ENCODE data around the gene ZBTB2. TPM values are rescaled to one million over a fixed set of nuclear protein-coding genes. Genes with fewer than 3 reads are reported as not detected.
"Not testable (repeated sequence)": the region's sequence is repeated elsewhere in the genome, so short reads cannot be mapped to it uniquely, and the experiment has no call there.

The ZBTB2 gene
- total RNA-seq, 1 donor from 2014 or later = 16.6 TPM

DNA sequence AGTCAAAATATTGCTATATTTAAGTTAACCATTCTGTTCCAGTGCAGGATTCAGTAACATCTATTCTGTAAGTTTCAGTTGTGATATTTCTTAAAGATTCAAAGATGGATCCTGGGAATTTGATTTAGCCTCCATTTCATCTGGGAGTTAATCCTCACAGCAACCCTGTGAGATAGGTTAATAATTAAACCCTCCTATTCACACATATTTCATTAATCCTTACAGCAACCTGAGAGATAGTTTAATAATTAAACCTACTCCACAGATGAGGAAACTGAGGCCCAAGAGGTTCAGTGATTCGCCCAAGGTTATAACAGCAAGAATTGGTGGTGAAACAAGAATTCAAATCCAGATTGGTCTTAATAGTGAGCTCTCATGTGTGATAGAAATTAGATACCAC is 10.9 kb upstream of the ZBTB2 start:
- no peak for DNase-seq (ENCODE audit: low spot score)

GRCh38 chr6:151400473-151400872 is 9.1 kb upstream of the ZBTB2 start:
- DNase-seq (ENCODE audit: low spot score) = no peak

DNA sequence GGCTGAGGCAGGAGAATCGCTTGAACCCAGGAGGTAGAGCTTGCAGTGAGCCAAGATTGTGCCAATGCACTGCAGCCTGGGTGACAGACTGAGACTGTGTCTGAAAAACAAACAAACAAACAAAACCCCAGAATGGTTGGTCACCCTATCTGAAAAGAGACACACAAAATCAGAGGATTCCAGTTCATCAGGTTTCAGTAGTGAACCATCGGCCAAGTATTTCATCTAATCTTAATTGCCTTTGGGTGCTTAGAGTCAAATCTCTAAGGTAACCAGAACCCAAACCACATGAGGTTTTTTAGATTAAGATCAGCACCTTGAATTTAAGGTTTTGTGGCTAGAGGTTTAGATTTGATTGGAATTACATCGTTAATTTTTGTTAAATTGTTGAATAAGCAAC is 8.3 kb upstream of the ZBTB2 start:
- no peak for DNase-seq (ENCODE audit: low spot score)

GRCh38 chr6:151393410-151393809 is 2.1 kb upstream of the ZBTB2 start:
- DNase-seq (ENCODE audit: low spot score) = no peak

GRCh38 chr6:151392427-151392826 is 1.1 kb upstream of the ZBTB2 start:
- DNase-seq (ENCODE audit: low spot score) = no peak

DNA sequence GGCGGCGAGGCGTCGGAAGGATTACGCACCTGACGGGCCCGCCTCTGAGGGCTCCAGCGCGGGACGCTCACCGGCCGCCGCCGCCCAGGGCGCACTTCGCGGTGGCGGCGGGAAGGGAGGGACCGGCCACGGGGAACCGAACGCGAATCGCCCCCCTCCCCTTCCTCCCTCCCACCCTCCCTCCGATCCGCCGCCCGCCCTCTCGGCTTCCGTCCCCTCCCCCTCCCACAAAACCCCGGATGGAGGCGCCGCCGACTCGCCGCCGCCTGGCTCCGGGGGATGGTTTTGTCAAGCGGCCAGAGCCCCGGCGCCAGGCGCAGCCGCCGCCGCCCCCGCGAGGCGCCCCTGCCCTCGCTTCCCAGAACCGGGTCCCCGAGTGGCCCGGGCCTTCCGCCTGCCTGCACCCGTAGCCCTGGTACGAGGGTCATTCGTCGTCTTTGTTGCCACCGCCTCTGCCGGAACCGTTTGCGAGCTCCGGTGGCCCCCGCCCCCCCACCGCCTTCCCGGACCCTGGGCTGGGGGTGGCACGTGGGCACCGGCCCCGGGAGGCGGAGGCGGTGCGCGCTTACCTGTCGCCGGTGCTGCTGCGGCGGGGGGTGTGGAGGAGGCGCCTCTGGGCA is 398 bp downstream of the ZBTB2 start:
- DNase-seq (ENCODE audit: low spot score) = peak; percentile 88

DNA sequence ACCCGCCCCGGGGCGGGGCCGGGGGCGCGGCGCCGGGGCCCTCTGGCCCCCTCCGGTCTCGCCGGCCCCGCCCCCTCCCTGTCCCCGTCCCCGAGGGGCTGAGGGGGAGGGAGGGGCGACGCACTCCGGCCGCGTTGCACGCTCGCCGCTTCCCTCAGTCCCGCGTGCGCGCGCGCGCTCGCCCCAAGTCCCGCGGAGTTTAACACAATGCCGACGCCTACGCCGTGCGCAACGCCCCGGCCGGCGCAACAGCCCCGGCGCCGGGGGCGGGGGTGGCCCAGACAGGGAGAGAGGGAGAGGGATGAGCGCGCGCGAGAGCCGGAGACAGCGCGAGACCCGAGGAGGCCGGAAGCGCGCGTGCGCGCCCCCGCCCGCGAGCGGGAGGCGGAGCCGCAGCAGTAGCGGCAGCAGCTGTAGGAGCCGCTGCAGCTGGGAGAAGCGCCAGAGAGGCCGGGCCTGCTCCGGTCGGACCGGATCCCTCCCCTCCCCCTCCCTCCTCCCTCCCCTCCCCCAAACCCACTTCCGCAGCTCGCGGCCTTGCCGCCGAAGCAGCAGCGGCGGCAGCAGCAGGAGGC is 996 bp downstream of the ZBTB2 start:
- peak; percentile 98 for DNase-seq (ENCODE audit: low spot score)

- peak; percentile 80 for DNase-seq (ENCODE audit: low spot score)
Observed at GRCh38 chr6:151389618-151390275, 1.6 kb downstream of the ZBTB2 start.

GRCh38 chr6:151388997-151389617 is 2.3 kb downstream of the ZBTB2 start:
- no peak for DNase-seq (ENCODE audit: low spot score)

GRCh38 chr6:151388236-151388635 is 3.1 kb downstream of the ZBTB2 start:
- DNase-seq (ENCODE audit: low spot score) = no peak

DNA sequence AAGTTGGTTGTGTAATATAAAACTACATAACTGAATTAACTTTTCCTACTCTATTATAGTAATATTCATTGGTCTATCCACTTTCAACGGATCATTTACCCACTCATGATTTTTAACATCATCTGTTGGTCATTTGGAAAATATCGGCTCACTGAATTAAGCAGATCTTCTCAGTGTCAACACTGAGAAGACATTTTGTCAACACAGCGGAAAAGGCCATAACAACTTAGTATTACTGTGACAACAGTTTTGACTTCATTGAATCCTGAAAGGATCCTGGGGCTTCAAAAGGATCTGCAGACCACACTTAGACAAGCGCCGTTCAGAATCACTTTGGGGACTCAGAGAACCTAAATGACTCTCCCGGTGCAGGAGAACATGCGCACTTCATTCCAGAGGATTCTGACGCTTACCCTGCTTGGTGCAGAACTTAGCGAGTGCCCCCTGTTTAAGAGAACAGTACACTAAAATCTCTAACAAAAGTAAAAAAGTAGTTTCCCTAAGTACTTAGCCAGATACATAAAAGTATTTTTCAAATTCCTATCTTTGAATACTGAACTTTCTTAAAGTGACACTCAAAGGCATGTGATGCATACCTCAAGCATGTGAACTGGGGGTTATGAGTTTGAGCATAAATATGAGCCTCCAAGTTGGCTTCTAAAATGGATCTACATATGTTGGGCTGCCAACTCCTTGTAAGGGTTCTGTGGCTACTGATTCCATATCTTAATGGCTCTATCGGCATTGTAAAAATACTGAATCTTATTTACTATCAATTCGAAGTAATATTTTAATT is 4.0 kb downstream of the ZBTB2 start:
- no peak for DNase-seq (ENCODE audit: low spot score)

GRCh38 chr6:151385177-151385576 is 6.2 kb downstream of the ZBTB2 start:
- DNase-seq (ENCODE audit: low spot score) = no peak

DNA sequence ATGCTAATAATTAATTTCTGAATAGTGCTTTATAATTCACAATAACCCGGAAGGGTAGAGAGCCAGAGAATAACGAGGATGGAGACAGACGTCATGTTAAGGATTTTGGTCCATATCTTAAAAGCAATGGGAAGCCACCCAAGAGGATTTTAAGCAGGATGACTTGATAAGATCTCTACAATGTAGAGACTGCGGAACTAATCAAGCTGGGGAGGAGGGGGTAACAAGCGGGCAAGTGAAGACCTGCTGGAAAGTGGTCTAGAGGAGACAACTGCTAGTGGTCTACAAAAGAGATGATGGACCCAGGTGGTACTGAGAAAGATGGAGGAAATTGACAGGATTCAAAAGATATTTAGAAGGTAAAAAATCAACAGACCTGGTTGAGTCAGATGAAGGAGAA is 7.2 kb downstream of the ZBTB2 start:
- no peak for DNase-seq (ENCODE audit: low spot score)

DNA sequence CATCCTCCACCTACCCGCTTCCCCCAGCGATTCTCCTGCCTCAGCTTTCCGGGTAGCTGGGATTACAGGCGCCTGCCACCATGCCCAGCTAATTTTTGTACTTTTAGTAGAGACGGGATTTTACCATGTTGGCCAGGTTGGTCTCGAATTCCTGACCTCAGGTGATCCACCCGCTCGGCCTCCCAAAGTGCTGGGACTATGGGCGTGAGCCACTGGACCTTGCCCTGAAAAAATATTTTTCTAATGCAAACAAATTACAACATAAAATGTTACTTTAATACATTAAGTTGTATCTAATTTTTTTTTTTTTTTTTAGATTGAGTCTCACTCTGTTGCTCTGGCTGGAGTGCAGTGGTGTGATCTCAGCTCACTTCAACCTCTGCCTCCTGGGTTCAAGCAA is 8.7 kb downstream of the ZBTB2 start:
- DNase-seq (ENCODE audit: low spot score) = not testable (repeated sequence)

GRCh38 chr6:151381722-151382121 is 9.6 kb downstream of the ZBTB2 start:
- no peak for DNase-seq (ENCODE audit: low spot score)

- no peak for DNase-seq (ENCODE audit: low spot score)
Observed at GRCh38 chr6:151380848-151381205, 10.5 kb downstream of the ZBTB2 start.

- DNase-seq (ENCODE audit: low spot score) = no peak
Observed at GRCh38 chr6:151379933-151380847, 11.2 kb downstream of the ZBTB2 start.

GRCh38 chr6:151377095-151377494 is 14.3 kb downstream of the ZBTB2 start:
- no peak for DNase-seq (ENCODE audit: low spot score)

GRCh38 chr6:151376440-151376839 is 14.9 kb downstream of the ZBTB2 start:
- no peak for DNase-seq (ENCODE audit: low spot score)

DNA sequence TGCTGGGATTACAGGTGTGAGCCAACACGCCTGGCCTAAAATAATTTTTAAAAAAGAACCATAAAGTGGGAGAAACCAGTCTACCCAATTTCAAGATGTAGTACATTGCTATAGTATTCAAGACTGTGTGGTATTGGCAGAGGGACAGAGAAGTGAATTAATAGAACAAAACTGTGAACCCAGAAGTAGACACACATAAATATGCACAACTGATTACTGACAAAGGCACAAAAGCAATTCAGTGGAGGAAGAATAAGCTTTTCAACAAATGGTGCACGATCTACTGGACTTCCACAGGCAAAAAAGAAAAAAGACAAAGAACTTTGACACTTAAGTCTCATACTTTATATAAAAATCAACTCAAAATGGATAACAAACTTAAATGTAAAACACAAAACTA is 15.5 kb downstream of the ZBTB2 start:
- DNase-seq (ENCODE audit: low spot score) = no peak

- no peak for DNase-seq (ENCODE audit: low spot score)
Observed at GRCh38 chr6:151374036-151374683, 17.2 kb downstream of the ZBTB2 start.

Data from ureter (tissue), 1 donor.